Suppressor macrophage (primary cell): ENCODE measurements around the gene LAMTOR2.
"Not testable (repeated sequence)": the region's sequence is repeated elsewhere in the genome, so short reads cannot be mapped to it uniquely, and the experiment has no call there.

ENCODE experiments used
- DNase-seq, 4 experiments: peaks; one replicate each; pipeline ENCODE4 v3.0.0-alpha.2; 2020 to 2022

The LAMTOR2 gene

DNA sequence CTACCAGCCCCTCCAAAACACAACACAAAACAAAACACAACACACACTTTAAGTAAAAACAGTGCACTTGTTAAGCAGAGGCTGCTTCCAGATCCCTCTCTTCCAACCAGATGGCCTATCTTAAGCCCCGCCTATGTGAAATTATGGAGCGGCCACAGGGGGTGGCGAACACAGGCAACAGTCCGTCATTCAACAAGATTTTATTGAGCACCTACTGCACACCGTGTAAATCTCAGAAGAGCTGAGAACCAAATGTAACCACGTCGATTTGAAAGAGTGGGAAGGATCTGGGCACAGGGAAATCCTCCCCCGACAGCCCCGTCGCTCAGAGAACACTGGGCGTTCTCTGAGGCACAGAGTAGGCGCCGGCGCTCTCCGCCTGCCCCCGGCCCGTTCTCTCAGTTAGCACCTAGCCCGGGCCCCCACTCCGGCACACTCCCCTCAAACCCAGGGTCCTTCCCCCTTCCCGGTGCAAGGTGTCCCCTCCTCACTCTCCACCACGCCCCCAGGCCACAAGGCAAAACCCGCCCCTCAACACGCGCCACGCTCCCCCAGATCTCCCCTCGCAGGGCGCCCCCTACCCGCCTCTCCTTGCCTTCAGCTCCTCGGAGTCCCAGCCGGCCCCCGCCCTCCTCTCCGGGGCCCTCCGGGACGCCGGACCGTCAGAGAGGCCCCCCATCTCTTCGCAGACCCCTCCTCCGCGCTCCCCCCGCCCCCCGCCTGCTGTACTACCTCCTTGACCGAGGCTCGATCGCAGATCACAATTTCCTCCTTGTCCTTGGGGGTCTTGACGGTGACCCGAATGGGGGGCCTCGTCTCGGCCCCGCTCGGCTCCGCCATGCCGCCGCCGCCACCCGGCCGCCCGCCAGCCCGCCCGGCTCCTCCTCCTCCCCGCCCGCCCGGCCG, 1.5 kb upstream of the LAMTOR2 start:
- peak; percentile 64 to 76 (median 72) for DNase-seq

DNA sequence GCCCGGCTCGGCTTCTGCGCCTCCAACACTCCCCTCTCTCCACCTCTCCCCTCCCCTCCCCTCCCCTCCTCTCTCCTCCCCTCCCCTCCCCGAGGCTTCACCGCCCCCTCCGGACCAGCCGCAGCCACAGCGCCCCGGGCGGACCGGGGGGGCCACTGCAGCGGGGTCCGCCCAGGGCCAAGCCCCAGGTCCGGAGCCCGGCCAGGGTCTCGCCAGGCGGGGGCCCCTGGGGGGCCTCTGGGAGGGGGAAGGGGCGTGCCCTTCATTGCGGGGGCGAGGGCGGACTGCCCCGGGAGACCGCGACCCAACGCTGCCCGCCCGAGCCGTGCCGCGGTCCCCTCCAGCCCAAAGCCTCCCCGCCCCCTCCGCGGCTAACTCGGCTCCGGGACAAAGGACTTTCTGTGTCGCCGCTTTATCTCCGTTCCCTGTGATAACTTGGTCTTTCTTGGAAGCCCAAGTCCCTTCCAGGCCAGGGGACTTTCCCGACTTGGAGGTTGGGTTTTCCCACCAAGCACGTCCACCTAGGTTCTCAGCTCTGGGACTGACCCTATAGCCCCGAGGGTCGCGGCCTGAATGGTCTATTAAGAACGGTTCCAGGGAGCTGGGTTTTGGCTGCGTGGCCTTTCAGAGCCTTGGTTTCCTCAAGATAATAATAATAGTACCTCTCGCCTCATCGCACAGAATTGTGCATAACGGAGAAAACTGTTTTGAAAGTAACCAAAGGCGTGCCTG, 648 bp upstream of the LAMTOR2 start, which contains the start of gene UBQLN4:
UBQLN4 (minus strand) TSS at position 31 of the 732 bp plus-strand sequence. CDS start 97 bp downstream, outside the sequence.
- DNase-seq: peak; percentile 90 to 96 (median 93)

DNA sequence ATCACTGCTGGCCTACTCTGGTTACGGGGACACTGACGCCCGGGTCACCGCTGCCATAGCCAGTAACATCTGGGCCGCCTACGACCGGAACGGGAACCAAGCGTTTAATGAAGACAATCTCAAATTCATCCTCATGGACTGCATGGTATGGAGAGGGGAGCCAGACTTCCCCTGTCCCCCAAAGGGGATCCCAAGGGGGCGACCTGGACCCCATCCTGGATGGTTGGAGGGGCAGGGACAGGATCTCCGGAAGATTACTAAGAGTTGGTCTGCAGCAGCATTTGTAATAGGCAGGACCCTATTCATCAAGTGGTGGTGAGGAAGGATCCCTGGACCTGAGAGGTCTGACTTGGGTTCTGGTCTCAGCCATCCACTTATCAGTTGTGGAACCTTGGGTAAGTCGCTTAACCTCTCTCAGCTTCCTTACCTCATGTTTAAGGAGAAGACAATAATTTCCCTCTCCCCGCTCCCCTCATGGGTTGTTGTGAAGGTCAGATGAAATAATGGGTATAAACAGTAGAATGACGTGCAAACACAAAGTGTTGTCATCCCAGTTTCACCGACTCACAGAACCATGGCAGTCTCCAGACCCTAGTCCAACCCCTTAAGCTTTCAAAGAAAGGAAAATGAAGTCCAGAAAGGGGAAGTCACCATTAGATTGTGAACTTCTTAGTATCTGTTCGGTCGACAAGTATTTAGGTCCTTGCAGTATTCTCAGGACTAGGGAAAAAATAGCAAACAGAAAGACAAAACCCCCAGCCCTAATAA, 883 bp downstream of the LAMTOR2 start:
- peak; percentile 62 to 77 (median 70) for DNase-seq

DNA sequence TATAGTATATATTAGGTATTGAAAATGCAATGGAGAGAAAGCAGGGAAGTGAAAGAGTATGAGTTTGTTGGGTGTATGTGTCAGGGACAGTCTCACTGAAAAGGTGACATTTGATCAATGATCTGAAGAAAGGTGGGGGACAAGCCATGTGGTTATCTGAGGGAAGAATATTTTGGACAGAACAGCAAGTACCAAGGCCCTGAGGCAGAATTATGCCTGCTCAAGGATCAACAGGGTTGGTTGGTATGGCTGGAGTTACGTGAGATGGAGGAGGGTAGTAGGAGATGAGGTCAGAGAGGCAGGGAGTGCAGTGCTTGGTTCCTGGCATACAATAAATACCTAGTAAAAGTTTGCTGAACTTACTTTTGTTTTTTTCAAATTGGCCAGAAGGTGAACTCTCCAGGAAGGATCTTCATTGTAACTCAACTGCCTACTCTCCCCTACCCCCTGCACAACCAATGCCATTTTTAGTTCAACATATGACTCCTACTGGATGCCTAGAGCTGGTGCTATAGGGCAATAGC, 1.8 kb downstream of the LAMTOR2 start:
- DNase-seq: no peak

DNA sequence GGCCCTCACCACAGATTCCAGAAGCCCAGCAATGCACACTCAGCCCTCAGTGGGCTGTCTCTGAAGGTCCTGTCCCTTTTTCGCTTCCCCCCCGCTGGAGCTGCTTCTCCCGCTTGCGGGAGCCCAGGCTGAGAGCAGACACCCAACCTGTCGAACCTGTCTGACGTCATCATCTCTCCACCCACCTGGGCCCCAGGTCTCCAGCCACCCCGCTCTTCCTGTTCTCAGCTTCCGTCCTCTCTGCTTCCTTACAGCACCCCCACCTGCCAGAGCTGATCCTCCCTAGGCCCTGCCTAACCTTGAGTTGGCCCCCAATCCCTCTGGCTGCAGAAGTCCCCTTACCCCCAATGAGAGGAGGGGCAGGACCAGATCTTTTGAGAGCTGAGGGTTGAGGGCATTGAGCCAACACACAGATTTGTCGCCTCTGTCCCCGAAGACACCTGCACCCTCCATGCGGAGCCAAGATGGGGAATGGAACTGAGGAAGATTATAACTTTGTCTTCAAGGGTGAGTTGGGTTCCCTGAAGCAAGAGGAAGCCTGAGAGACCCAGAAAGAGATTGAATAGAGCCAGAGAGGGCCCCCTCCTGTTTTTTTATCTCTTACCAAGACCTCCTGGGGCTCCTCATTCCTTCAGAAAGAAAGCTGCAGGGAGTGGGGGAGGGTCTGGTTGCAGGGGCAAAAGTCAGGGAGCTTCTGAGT, 6.5 kb downstream of the LAMTOR2 start, which contains the start of gene RAB25:
RAB25 (plus strand) TSS at position 224 of the 700 bp plus-strand sequence; CDS start at position 465, 241 bp downstream.
- no peak for DNase-seq

DNA sequence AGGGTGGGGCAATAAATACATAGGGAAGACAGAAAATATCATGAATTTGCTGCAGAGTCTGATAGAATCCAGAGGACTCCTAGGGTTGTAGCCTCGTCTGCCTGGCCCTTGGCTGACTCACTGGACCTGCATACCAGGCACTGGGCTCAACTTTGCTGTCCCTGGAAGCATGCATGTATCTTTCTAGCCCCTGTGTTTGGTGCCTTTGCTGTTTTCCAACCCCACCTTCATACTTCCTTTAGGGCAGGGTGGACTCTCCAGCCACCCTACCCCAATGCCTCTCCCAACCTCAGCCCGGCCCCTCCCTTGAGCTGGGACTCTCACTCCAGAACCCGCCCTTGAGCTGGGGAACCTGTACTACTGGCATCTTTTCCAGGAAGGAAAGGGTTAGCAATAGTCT, 7.6 kb downstream of the LAMTOR2 start:
- no peak for DNase-seq

DNA sequence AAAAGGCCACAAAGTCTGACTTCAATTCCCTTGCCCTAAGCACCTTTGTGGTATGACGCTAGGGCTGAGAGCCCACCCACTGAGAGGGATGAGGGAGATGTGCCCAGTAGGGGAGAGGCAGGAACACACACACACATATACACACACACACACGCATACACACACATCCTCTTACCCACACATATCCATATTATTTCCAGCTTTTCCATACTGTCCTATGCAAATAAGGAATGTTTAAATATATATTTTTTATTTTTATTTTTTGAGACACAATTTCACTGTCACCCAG, 9.4 kb downstream of the LAMTOR2 start:
- DNase-seq: no peak

DNA sequence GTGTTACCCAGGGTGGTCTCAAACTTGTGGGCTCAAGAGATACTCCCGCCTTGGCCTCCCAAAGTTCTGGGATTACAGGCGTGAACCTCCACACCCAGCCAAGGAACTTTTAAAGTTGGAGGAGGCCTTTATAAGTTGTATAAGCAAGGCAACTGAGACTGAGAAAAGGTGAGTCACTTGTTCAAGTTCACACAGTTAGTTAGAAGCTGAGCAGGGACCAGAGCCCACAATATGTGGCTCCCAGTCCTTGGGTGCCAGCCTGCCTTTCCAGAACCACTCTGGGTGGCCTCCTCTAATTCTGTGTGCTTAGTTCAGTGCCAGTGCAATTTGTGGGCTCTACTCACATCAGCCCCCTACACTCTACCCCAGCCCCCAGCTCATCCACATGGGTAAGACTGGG, 10.0 kb downstream of the LAMTOR2 start:
- DNase-seq: no peak

DNA sequence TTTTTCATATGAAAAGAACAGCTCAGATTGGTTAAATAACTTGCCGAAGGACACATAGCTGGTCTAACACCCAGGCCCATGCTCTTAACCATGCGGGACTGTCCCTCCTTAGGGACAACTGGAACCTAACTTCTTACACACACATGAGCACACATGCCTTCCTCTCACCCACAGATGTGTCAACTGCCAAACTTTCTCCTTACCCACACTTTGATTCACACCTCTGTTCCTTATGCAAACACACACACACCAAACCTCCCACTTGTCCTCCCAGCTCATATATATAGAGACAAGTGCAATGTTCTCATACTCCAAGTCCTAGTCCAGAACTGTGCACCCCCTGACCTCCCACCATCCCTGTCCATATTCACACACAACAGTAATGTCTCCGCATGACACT, 10.6 kb downstream of the LAMTOR2 start:
- DNase-seq: no peak

DNA sequence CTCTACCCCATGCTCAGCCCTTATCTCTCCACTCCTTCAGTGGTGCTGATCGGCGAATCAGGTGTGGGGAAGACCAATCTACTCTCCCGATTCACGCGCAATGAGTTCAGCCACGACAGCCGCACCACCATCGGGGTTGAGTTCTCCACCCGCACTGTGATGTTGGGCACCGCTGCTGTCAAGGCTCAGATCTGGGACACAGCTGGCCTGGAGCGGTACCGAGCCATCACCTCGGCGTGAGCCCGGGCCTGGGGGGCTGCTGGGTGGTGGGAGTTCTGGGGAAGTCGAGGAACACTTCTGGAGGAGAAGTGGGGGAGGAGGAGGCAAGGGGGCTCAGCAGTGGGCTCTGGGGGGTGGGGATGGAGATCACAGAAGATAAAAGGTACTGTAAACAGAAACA, 11.3 kb downstream of the LAMTOR2 start:
- no peak for DNase-seq

DNA sequence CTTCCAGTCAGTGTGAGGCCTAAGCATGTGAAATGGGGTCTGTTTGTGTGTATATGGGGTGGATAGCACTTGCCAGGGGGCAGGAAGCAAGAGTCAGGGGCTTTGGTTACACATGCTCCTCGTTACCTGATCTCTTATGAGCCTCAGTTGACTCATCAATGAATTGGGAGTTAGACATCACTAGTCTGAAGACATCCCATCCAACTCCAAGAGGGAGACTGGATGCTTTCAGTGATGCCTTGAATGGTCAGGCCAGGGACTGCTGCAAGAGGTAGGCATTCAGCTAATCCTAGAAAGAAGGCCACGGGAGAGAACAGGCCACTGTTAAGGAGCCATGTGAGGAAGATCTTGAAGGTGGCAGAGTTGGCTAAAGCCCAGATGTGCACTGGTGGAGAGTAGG, 12.7 kb downstream of the LAMTOR2 start:
- DNase-seq: no peak

DNA sequence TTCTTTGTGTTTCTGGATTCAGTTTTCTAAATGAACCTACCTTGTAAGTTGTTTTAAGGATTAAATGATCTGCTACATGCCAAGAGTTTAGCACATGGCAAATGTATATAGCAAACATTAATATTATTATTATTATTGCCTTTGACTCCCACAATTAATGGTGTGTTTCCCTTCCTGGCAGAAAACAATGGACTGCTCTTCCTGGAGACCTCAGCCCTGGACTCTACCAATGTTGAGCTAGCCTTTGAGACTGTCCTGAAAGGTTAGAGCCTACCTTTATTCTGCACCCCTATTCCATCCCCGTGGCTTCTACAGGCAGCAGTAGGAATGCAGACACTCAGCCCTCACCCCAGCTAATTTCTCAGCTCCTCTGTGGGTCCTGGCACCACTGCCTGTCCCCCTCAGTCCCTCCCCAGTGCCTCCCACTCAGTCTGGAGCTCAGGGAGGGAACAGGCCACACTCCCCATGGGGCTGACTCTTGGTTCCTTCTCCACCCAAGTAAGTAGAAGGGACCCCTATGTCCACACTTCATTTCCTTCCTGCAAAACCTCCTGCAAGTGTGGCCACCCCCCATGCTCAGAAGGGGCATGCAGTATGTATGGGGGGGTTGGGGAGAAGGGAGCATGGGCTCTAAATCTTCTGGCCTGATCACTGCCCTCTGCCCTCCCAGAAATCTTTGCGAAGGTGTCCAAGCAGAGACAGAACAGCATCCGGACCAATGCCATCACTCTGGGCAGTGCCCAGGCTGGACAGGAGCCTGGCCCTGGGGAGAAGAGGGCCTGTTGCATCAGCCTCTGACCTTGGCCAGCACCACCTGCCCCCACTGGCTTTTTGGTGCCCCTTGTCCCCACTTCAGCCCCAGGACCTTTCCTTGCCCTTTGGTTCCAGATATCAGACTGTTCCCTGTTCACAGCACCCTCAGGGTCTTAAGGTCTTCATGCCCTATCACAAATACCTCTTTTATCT, 15.2 kb downstream of the LAMTOR2 start:
- peak in 1 of 4 experiments; percentile 13 for DNase-seq

DNA sequence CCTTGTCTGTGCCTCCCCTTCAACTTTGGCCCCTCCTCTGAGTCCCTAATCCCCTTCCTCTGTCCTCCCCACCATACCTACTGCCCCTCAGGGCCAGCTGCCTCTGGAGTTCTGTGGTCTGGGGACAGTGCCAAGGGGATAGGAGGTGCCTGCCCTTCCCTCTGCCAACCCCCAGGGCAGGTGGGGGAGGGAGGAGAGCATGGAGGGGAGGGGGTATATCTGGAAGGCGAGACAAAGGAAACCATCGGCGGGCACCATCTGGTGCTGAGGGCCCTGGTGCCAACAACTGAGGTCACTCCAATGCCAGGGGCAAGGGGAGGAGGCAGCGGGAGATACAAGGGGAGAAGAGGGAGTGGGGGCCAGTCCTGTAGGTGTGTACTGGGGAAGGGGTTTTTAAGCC, 16.0 kb downstream of the LAMTOR2 start:
- no peak for DNase-seq

DNA sequence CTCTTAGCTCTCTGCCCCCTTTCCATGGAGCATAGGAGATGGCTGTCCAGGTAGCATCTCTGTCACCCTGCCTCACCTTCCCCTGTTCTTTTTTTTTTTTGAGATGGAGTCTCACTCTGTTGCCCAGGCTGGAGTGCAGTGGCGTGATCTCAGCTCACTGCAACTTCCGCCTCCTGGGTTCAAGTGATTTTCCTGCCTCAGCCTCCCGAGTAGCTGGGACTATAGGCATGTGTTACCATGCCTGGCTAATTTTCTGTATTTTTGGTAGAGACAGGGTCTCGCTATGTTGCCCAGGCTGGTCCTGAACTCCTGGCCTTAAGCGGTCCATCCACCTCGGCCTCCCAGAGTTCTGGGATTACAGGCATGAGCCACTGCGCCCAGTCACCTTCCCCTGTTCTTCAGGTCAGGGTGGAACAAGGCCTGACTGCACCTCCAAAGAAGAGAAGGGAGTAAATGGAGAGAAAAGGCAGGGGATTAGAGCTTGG, 16.8 kb downstream of the LAMTOR2 start:
- DNase-seq: not testable (repeated sequence)

DNA sequence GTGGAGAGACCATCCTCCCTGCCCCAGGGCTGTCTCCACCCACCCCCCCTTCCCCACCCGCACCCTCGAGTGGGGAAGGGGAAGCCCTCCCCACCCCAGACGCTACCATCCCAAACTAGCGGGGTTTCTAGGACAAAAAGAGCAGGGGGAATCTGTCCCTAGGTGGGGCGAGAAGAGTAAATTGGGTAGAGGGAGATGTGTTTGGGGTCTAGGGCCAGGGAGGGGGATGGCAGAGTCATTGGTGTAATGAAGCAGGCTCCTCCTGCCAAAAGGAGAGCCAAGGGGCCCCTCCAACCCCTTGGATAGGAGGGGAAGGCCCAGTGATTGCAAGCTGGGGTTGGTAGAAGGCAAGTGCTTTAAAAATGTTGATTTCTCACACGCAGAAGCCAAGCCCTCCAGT, 17.7 kb downstream of the LAMTOR2 start:
- no peak for DNase-seq

DNA sequence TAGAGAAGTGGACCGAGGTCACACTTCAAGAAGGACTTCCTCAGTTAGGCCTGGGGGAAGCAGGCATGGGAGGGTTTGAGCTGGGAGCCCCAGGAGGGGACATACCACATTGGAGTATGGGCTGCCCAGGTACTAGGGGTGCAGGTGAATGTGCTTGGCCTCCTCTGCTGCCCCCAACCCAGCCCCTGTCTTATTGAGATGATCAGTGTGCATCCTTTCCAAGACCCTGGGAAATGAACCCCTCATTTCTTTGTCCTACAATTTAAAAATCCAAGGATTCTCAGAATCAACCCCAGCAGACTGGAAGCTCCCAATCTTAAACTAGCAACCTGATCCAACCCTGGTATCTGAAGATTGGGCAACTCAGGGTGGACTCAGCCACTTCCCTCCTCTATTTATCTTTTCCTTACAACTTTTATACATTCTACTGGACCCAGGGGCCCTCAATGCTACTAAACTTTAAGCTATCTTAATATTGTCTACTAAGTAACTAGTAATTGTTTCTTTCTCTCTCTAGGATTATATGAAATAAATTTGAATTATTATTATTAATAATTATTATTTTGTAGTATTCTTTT, 18.6 kb downstream of the LAMTOR2 start:
- peak in 1 of 4 experiments; percentile 10 for DNase-seq

DNA sequence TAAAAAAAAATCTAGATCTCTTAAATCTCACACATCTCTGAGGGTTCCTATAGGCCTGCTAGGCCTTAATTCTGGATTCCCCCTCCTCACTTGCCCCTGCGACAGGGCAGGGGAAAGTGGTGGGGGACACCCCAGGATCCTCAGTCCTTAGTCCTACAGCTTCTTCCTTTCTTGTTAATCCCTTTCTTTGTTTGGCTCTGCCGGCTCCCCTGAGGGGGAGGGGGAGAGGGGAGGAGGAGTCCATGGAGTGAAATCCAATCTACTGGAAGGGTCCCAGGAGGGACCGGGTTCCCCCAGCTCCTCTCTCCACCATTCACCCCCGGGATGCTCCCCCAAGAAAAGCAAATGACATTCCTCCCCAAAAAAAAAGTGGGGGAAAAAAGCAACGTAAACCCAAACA, 19.2 kb downstream of the LAMTOR2 start:
- no peak for DNase-seq

DNA sequence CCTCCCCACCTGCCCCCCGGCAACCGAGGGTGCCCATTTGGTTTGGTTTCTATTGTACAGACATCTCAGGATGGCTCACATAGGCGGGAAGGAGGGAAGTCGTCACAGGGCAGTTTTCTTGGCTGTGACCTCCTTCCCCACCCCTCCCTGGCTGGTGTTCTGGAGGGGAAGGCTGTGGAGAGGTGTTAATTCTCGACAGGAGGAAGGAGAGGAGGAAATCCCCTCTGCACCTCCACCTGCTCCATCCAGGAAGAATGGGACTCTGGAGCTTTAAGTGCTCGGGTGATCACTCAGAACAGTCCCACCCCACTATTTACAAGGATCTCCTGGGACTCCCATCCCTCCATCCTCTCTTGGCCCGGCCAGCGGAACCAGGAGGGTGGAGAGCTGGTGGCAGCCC, 20.1 kb downstream of the LAMTOR2 start:
- DNase-seq: no peak

DNA sequence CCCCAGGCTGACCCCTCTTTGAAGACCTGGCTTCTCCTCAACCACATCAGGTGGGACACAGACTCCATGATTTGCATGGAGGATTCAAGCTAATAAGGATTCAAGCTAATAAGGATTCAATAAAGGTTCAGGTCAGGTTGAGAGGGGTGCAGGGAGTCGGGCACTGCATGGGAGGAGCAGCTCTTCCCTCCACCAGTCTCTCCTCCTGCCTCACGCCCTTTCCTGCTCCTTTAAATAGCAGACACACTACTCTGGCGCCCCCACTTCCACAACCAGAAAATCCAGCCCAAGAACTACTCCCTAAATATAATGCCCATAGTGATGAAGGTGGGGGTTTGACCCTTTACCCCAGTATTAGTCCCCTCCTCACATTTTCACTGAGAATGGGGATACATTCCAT, 20.6 kb downstream of the LAMTOR2 start:
- DNase-seq: peak in 1 of 4 experiments; percentile 48

DNA sequence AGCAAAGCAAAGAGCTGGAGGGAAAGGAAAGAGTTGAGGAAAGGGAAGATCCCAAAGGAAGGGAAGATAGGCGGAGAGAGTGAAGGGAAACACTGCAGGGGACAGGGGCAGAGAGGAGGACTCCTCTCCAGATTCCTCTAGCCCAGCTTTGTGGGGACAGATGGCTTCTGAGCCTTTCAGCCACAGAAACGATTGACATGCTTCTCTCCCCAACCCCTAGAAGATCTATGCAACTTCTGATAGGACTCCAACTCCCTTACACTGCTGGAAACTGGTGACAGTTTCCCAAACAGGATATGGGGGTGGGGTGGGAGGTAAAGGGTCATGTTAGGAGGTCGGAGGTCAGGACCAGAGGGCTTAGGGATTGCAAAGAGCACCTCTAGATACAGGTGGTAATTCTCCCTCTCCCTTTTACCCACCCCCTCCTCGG, 21.2 kb downstream of the LAMTOR2 start:
- DNase-seq: peak in 1 of 4 experiments; percentile 21
